ENCODE measurements around the gene CNTNAP2.

DNA sequence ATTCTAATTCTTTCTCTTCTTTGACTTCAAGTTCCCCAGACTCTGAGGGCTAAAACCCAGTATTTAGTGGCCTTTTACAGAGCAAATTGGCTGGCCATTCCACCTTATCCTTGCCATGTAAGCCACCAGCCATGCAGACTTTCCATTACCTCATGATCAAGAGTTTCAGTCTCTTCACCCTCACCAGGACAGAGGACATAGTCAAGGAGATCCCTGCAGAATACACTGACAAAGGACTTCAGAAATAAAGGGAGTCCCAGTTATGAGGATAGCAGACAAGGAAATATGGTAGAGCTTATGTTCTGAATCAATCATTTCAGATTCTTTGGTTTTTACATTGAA, 1393.6 kb downstream of the CNTNAP2 start:
- TF ChIP-seq, protein P1, sequence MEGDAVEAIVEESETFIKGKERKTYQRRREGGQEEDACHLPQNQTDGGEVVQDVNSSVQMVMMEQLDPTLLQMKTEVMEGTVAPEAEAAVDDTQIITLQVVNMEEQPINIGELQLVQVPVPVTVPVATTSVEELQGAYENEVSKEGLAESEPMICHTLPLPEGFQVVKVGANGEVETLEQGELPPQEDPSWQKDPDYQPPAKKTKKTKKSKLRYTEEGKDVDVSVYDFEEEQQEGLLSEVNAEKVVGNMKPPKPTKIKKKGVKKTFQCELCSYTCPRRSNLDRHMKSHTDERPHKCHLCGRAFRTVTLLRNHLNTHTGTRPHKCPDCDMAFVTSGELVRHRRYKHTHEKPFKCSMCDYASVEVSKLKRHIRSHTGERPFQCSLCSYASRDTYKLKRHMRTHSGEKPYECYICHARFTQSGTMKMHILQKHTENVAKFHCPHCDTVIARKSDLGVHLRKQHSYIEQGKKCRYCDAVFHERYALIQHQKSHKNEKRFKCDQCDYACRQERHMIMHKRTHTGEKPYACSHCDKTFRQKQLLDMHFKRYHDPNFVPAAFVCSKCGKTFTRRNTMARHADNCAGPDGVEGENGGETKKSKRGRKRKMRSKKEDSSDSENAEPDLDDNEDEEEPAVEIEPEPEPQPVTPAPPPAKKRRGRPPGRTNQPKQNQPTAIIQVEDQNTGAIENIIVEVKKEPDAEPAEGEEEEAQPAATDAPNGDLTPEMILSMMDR (conservative IDR thresholded peaks at IDR 0.05 in 1 of 2, IDR thresholded peaks at IDR 0.05 in 1 of 2; ENCODE audit: low read depth in 1 of 2, low read length in 2 of 2) = no peak
- TF ChIP-seq EZH2 (IDR thresholded peaks at IDR 0.05; ENCODE audit: low read length, missing control alignments) = no peak

Measured in fibroblast of lung (primary cell).